Panc1 (cell line): Measurements from ENCODE around the gene PLEKHA7. TPM values are rescaled to one million over a fixed set of nuclear protein-coding genes. Genes with fewer than 3 reads are reported as not detected.

Experiments used
- ATAC-seq: fragments of 200-7000 bp; cut with Tn5 transposase; 2 replicates; pipeline ENCODE4 v1.9.1; 2020; ENCODE audit warnings: mild to moderate bottlenecking, moderate library complexity
- BruUV-seq: library from RNA; stranded (reverse); fragments of 400-500 nt; replicated peaks from 2 replicates; lab custom pipeline; 2021; lab: Mats Ljungman, UMichigan
- CTCF ChIA-PET: fragments of 300-600 bp; sonication (Branson Sonifier 250); formaldehyde crosslinking; loops from one replicate; lab custom pipeline; 2022; ENCODE audit warnings: antibody characterized with exemption; lab: Charles Lee
- POLR2A ChIA-PET: fragments of 300-600 bp; sonication (Branson Sonifier 250); formaldehyde crosslinking; loops from one replicate; lab custom pipeline; 2022; ENCODE audit warnings: antibody characterized with exemption; lab: Charles Lee
- DNase-seq: peaks from one replicate; pipeline ENCODE4 v3.0.0-alpha.2; 2010; ENCODE audit warnings: low read depth, low spot score
- H3K27ac ChIP-seq: 2 replicates; pipeline ENCODE4 v1.5.1; 2011; ENCODE audit warnings: mild to moderate bottlenecking, low read length, inconsistent platforms
- H3K27me3 ChIP-seq: fragments of 200-500 bp; sonication (Bioruptor generic); 2 replicates; pipeline ENCODE4 v1.6.0; 2014; ENCODE audit warnings: low read length, inconsistent platforms; ENCODE audit not compliant: control insufficient read depth, insufficient read depth
- H3K36me3 ChIP-seq: fragments of 200-500 bp; sonication (Bioruptor generic); 2 replicates; pipeline ENCODE4 v1.5.1; 2014; ENCODE audit warnings: inconsistent platforms, mild to moderate bottlenecking, low read length, moderate library complexity; ENCODE audit not compliant: control insufficient read depth, insufficient read depth
- H3K4me1 ChIP-seq: 2 replicates; pipeline ENCODE4 v1.5.1; 2011; ENCODE audit warnings: inconsistent platforms, mild to moderate bottlenecking, low read length, moderate library complexity; ENCODE audit not compliant: control insufficient read depth, insufficient read depth
- H3K4me3 ChIP-seq, 2 experiments: 2 replicates each; pipeline ENCODE4 v1.5.1; 2011 to 2012; ENCODE audit warnings: low read depth in 2 of 2, low read length in 2 of 2, mild to moderate bottlenecking in 2 of 2, inconsistent platforms in 1 of 2, moderate library complexity in 1 of 2
- H3K9me3 ChIP-seq: fragments of 200-500 bp; sonication (Bioruptor generic); 2 replicates; pipeline ENCODE4 v1.5.1; 2014; ENCODE audit warnings: low read depth, mild to moderate bottlenecking, inconsistent platforms, low read length, moderate library complexity; ENCODE audit not compliant: control insufficient read depth, insufficient read depth
- CTCF ChIP-seq: fragments of 450-650 bp; IDR thresholded peaks from 2 replicates; pipeline ENCODE4 v1.5.1; 2017; ENCODE audit warnings: mild to moderate bottlenecking
- POLR2AphosphoS5 ChIP-seq: IDR thresholded peaks from 2 replicates; pipeline ENCODE4 v1.6.1; 2012; ENCODE audit warnings: mild to moderate bottlenecking, low read depth, low read length, moderate library complexity
- SIN3A ChIP-seq: IDR thresholded peaks from 2 replicates; pipeline ENCODE4 v1.6.1; 2012; ENCODE audit warnings: low read depth, mild to moderate bottlenecking, low read length, moderate library complexity, borderline replicate concordance; ENCODE audit not compliant: insufficient read depth
- TCF7L2 ChIP-seq: IDR thresholded peaks from 2 replicates; pipeline ENCODE4 v1.6.1; 2011; ENCODE audit warnings: mild to moderate bottlenecking, low read depth, low read length, inconsistent platforms
- in situ Hi-C: cut with HindIII; loops from 2 replicates; pipeline ENCODE4 v1.10.0; 2016; ENCODE audit warnings: low sequenced_read_pairs, low pct_unique_long_range_greater_than_20kb
- intact Hi-C: fragments of 100-400 bp; cut with micrococcal nuclease; formaldehyde crosslinking; loops from one replicate; pipeline ENCODE4 v1.10.0; 2022; ENCODE audit not compliant: unreplicated experiment
- total RNA-seq: library from RNA; stranded (reverse); gene quantifications from one replicate; pipeline ENCODE4 v1.2.1, GENCODE V29; 2021; ENCODE audit not compliant: unreplicated experiment
- TF ChIP-seq, protein P1 (sequence below), 2 experiments: IDR thresholded peaks; 2 replicates each; pipeline ENCODE4 v1.6.1; 2011 to 2012; ENCODE audit warnings: low read depth in 2 of 2, control low read depth in 1 of 2, low read length in 1 of 2, mild to moderate bottlenecking in 1 of 2, moderate library complexity in 1 of 2; ENCODE audit not compliant: insufficient read depth in 1 of 2

Gene PLEKHA7
- total RNA-seq, 1 experiment from 2014 or later: 11.6 TPM

- Histone ChIP-seq H3K36me3 (no peaks in the 10 kb centered on the region), H3K27ac (no peak overlapping the region), H3K4me3 (no peak overlapping the region), H3K4me1 (peaks cover 4% of the 10 kb centered on the region; the same call in 1 of the 2 replicates), H3K9me3 (no peaks in the 10 kb centered on the region), H3K27me3 (no peaks in the 10 kb centered on the region)
- DNase-seq (no peak), ATAC-seq (no peak)
- no peak for TF ChIP-seq CTCF
- TF ChIP-seq, protein P1, sequence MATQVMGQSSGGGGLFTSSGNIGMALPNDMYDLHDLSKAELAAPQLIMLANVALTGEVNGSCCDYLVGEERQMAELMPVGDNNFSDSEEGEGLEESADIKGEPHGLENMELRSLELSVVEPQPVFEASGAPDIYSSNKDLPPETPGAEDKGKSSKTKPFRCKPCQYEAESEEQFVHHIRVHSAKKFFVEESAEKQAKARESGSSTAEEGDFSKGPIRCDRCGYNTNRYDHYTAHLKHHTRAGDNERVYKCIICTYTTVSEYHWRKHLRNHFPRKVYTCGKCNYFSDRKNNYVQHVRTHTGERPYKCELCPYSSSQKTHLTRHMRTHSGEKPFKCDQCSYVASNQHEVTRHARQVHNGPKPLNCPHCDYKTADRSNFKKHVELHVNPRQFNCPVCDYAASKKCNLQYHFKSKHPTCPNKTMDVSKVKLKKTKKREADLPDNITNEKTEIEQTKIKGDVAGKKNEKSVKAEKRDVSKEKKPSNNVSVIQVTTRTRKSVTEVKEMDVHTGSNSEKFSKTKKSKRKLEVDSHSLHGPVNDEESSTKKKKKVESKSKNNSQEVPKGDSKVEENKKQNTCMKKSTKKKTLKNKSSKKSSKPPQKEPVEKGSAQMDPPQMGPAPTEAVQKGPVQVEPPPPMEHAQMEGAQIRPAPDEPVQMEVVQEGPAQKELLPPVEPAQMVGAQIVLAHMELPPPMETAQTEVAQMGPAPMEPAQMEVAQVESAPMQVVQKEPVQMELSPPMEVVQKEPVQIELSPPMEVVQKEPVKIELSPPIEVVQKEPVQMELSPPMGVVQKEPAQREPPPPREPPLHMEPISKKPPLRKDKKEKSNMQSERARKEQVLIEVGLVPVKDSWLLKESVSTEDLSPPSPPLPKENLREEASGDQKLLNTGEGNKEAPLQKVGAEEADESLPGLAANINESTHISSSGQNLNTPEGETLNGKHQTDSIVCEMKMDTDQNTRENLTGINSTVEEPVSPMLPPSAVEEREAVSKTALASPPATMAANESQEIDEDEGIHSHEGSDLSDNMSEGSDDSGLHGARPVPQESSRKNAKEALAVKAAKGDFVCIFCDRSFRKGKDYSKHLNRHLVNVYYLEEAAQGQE (IDR thresholded peaks at IDR 0.05; ENCODE audit: insufficient read depth in 1 of 2, low read depth in 2 of 2, low read length in 1 of 2): no peak
- no peak for TF ChIP-seq POLR2AphosphoS5
- TF ChIP-seq SIN3A: no peak
- TF ChIP-seq TCF7L2: no peak
- no TSS peak for BruUV-seq
- in situ Hi-C loops (no loop called here), intact Hi-C loops (loop anchor here (10.0 kb wide), 1 partner anchor 281 kb away; no protein-coding TSS in a partner anchor)
- ChIA-PET POLR2A (no interaction called here), CTCF (interaction anchor here (0.6 kb wide), 1 partner anchor 163 kb away, joined by 3 read pairs; no protein-coding TSS in a partner anchor)
Observed at GRCh38 chr11:16783321-16783801, 230.9 kb downstream of the PLEKHA7 start.

DNA sequence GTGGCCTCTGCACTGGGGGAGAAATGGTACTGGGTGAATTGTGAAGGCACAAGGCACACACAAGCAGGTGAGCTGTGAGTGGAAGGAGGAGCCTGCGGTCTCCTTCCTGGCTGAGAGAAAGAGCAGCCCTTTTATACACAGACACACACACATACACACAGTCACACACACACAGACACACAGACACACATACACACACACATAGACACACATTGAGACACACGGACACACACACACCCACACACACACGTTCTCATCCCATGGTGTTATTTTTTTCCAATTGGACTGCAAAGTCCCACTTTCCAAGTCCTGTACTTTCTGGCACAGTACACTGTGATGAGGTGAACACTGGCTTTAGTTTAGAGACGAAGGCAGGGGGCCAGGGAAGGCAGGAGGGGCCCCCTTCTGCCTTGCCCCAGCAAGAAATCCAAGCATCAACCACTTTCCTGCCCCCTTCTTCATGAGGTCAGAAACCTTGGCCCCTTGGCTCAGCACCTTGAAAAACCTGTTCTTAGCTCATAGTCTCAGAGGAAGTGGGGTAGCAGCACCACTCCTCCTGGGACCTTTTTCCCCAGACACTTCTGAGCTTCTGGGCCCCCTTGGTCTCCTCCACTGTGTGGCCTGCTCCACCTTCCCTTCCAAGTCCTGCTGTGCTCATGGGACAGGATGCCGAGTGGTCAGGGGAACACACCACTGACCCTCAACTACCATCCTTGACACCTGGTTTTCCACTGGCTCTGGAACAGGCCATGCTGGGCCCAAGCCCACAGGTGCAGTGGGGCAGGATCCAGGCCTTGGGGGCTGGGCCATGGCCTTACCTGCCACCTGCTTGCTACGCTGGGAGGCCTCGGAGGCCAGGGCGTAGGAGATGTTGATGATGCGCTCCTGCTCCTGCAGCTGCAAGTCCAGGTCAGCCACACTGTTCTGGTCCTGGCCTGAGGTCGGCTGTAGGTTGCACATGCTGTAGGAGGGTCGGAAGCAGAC lies 232.0 kb downstream of the PLEKHA7 start:
- H3K4me3 ChIP-seq: no peak overlapping the region
- H3K27me3 ChIP-seq: no peaks in the 10 kb centered on the region
- no TSS peak for BruUV-seq
- intact Hi-C loops: loop anchor here (10.0 kb wide), 1 partner anchor 283 kb away; no protein-coding TSS in a partner anchor
- in situ Hi-C loops: no loop called here
- H3K27ac ChIP-seq: no peak overlapping the region
- ATAC-seq (no peak), DNase-seq (no peak)
- TF ChIP-seq, protein P1 (IDR thresholded peaks at IDR 0.05; ENCODE audit: insufficient read depth in 1 of 2, low read depth in 2 of 2, low read length in 1 of 2): no peak
- no peak for TF ChIP-seq CTCF
- TF ChIP-seq TCF7L2: no peak
- TF ChIP-seq POLR2AphosphoS5: no peak
- TF ChIP-seq SIN3A: no peak
- CTCF ChIA-PET: no interaction called here
- no peaks in the 10 kb centered on the region for H3K4me1 ChIP-seq
- POLR2A ChIA-PET: no interaction called here
- no peaks in the 10 kb centered on the region for H3K36me3 ChIP-seq
- H3K9me3 ChIP-seq: no peaks in the 10 kb centered on the region
